Smooth muscle cell (in vitro differentiated cells): Measurements from ENCODE around the gene FBH1. TPM values are rescaled to one million over a fixed set of nuclear protein-coding genes. Genes with fewer than 3 reads are reported as not detected.

Experiments
- DNase-seq: peaks from one replicate; lab custom pipeline; 2025; ENCODE audit not compliant: unreplicated experiment; lab: John Stamatoyannopoulos, UW
- H2AFZ ChIP-seq: fragments of 200-600 bp; sonication (generic); 2 replicates; pipeline ENCODE4 v1.6.0; 2016; ENCODE audit warnings: antibody characterized with exemption, low read depth, mild to moderate bottlenecking
- H3F3A ChIP-seq: fragments of 200-600 bp; sonication (generic); 2 replicates; pipeline ENCODE4 v1.6.0; 2017; ENCODE audit warnings: antibody characterized with exemption, low read depth
- H3K27ac ChIP-seq: fragments of 200-600 bp; sonication (generic); 2 replicates; pipeline ENCODE4 v1.5.1; 2016; ENCODE audit warnings: low read depth, mild to moderate bottlenecking
- H3K27me3 ChIP-seq: fragments of 200-600 bp; sonication (generic); 2 replicates; pipeline ENCODE4 v1.6.1; 2016; ENCODE audit warnings: low read depth, mild to moderate bottlenecking
- H3K36me3 ChIP-seq: fragments of 200-600 bp; sonication (generic); 2 replicates; pipeline ENCODE4 v1.5.1; 2016; ENCODE audit warnings: low read depth
- H3K4me1 ChIP-seq: fragments of 200-600 bp; sonication (generic); 2 replicates; pipeline ENCODE4 v1.5.1; 2016; ENCODE audit warnings: low read depth
- H3K4me2 ChIP-seq: fragments of 200-600 bp; sonication (generic); 2 replicates; pipeline ENCODE4 v1.6.0; 2016; ENCODE audit warnings: mild to moderate bottlenecking
- H3K4me3 ChIP-seq: fragments of 200-600 bp; sonication (generic); 2 replicates; pipeline ENCODE4 v1.5.1; 2016; ENCODE audit warnings: mild to moderate bottlenecking
- H3K79me2 ChIP-seq: fragments of 200-600 bp; sonication (generic); 2 replicates; pipeline ENCODE4 v1.6.0; 2016; ENCODE audit warnings: low read depth, mild to moderate bottlenecking
- H3K9ac ChIP-seq: fragments of 200-600 bp; sonication (generic); 2 replicates; pipeline ENCODE4 v1.6.0; 2016; ENCODE audit warnings: low read depth
- H3K9me3 ChIP-seq: fragments of 200-600 bp; sonication (generic); replicated peaks from 2 replicates; pipeline ENCODE4 v1.5.1; 2016; ENCODE audit warnings: low read depth
- H4K20me1 ChIP-seq: fragments of 200-600 bp; sonication (generic); 2 replicates; pipeline ENCODE4 v1.6.0; 2016; ENCODE audit warnings: low read depth
- CTCF ChIP-seq: fragments of 200-600 bp; sonication (generic); IDR thresholded peaks from 2 replicates; pipeline ENCODE4 v1.5.1; 2017; ENCODE audit warnings: borderline replicate concordance, mild to moderate bottlenecking, antibody characterized with exemption; ENCODE audit not compliant: insufficient read depth, poor library complexity, severe bottlenecking
- WGBS: methylation state at CpG from one replicate; pipeline ENCODE4 v1.1.7; 2016; ENCODE audit warnings: low lambda C conversion rate; 5-methylcytosine and 5-hydroxymethylcytosine counted together
- polyA plus RNA-seq: library from polyadenylated mRNA; unstranded; fragments of >200 nt; fragmentation: Nextera tagmentation; extraction: Ambion mirVana; gene quantifications from 2 replicates; pipeline ENCODE4 v1.2.1, GENCODE V29; 2016
- total RNA-seq: library from RNA; depleted of rRNA; stranded (reverse); fragments of >200 nt; gene quantifications from 2 replicates; pipeline ENCODE4 v1.2.3, GENCODE V29; 2014

The FBH1 gene
- total and polyA plus RNA-seq, 2 experiments from 2014 or later, result 68.4 to 70.0 TPM

DNA sequence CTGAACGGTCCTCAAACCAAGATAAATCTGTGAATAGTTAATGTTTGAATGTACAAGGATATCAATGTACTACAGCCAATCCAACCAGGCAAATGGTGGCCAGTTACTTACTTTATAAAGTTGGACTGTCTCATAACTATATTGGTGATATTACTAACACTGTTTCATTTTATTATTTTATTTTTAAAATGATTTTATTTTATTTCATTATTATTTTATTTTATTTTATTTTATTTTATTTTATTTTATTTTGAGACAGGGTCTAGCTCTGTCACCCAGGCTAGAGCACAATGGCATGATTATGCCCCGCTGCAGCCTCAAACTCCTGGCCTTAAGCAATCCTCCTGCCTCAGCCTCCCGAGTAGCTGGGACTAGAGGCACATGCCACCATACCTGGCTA is 80.5 kb downstream of the FBH1 start:
- Histone ChIP-seq H3K4me1 (no peaks in the 10 kb centered on the region), H3K9ac (no peak overlapping the region), H2AFZ (no peak overlapping the region), H3K36me3 (no peaks in the 10 kb centered on the region), H3K4me3 (no peak overlapping the region), H3F3A (no peaks in the 10 kb centered on the region), H3K27ac (no peak overlapping the region), H3K9me3 (no peaks in the 10 kb centered on the region), H3K4me2 (no peak overlapping the region), H3K27me3 (peaks cover 27% of the 10 kb centered on the region), H4K20me1 (no peaks in the 10 kb centered on the region), H3K79me2 (no peaks in the 10 kb centered on the region)
- no peak for DNase-seq
- 87% methylated on average over 3 of the region's 3 CpGs for WGBS
- TF ChIP-seq CTCF, result no peak

DNA sequence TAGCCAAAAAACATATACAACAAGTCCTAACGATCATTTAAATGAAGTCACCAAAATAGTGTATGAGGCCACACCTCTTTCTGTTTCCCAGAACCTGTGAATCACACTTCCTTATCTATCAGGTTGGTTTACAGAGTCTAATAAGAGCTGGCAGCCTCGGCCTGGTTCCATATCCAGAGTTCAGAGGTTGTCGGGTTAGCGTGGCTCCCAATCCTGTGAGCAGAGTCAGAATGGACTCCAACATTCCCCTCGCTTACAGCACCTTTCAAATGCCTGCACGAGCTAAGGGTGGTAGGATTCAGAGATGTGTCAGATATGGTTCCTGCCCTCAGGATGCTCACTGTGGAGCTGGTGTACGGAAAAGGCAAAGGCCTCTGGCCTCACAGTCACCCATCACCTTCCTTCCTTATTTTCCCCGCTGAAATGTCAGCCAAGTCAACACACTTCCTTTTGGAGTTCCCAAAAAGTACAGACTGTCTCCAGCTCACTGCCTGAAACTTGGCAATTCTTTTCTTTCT is 81.3 kb downstream of the FBH1 start:
- H3K36me3 ChIP-seq, result no peaks in the 10 kb centered on the region
- DNase-seq, result no peak
- no peak overlapping the region for H2AFZ ChIP-seq
- WGBS, result 85% methylated on average over 8 of the region's 8 CpGs
- H3K4me1 ChIP-seq, result no peaks in the 10 kb centered on the region
- H3K4me3 ChIP-seq, result no peak overlapping the region
- H3K9me3 ChIP-seq, result no peaks in the 10 kb centered on the region
- H3F3A ChIP-seq, result no peaks in the 10 kb centered on the region
- H3K9ac ChIP-seq, result no peak overlapping the region
- TF ChIP-seq CTCF, result no peak
- no peaks in the 10 kb centered on the region for H3K79me2 ChIP-seq
- H3K27me3 ChIP-seq, result peaks cover 35% of the 10 kb centered on the region
- H4K20me1 ChIP-seq, result no peaks in the 10 kb centered on the region
- no peak overlapping the region for H3K27ac ChIP-seq
- no peak overlapping the region for H3K4me2 ChIP-seq

DNA sequence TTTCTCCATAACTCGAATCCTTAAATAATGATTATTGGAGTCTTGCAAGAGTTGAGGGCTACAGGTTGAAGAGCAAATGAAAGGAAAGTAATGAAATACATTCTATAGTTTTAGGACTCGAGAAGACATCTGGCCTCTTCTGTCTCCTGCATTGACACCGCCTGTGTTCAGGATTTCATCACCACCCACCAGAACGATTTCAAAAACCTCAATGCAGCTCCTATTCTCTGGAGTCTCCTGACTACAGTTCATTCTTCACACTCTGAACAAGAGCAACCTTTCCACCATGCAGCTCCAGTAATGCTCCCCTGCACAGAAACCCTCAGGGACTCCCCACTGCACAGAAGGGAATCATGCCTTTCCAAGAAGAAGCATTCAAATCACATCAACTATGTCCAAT is 81.8 kb downstream of the FBH1 start:
- Histone ChIP-seq H3K27ac (no peak overlapping the region), H3K9me3 (no peaks in the 10 kb centered on the region), H2AFZ (no peak overlapping the region), H3K4me2 (no peak overlapping the region), H3K9ac (no peak overlapping the region), H3F3A (no peaks in the 10 kb centered on the region), H3K4me1 (no peaks in the 10 kb centered on the region), H3K4me3 (no peak overlapping the region), H4K20me1 (no peaks in the 10 kb centered on the region), H3K79me2 (no peaks in the 10 kb centered on the region), H3K36me3 (no peaks in the 10 kb centered on the region), H3K27me3 (peaks cover 40% of the 10 kb centered on the region)
- TF ChIP-seq CTCF, result no peak
- no peak for DNase-seq
- WGBS, result 88% methylated on average over 4 of the region's 4 CpGs

GRCh38 chr10:5973069-5973468 is 83.0 kb downstream of the FBH1 start:
- no peak overlapping the region for H3K4me2 ChIP-seq
- no peaks in the 10 kb centered on the region for H4K20me1 ChIP-seq
- H3F3A ChIP-seq, result no peaks in the 10 kb centered on the region
- no peak overlapping the region for H3K9ac ChIP-seq
- H3K4me3 ChIP-seq, result no peak overlapping the region
- no peaks in the 10 kb centered on the region for H3K36me3 ChIP-seq
- 79% methylated on average over 4 of the region's 4 CpGs for WGBS
- no peak for DNase-seq
- H2AFZ ChIP-seq, result no peak overlapping the region
- peaks cover 52% of the 10 kb centered on the region for H3K27me3 ChIP-seq
- no peaks in the 10 kb centered on the region for H3K79me2 ChIP-seq
- no peaks in the 10 kb centered on the region for H3K9me3 ChIP-seq
- TF ChIP-seq CTCF, result no peak
- no peaks in the 10 kb centered on the region for H3K4me1 ChIP-seq
- H3K27ac ChIP-seq, result no peak overlapping the region
